Islet of Langerhans (tissue), 1 donor: ENCODE results near the gene SERPINA4.
"Not testable (repeated sequence)": the region's sequence is repeated elsewhere in the genome, so short reads cannot be mapped to it uniquely, and the experiment has no call there.

ENCODE experiments used
- FAIRE-seq: peaks from one replicate; lab custom pipeline; 2011; peaks lifted over from hg19 to GRCh38; lab: Jason Lieb, UNC

Gene SERPINA4

GRCh38 chr14:94592457-94592856 lies 31.2 kb downstream of the SERPINA4 start:
- no peak for FAIRE-seq

- no peak for FAIRE-seq
These were observed 32.1 kb downstream of the SERPINA4 start for GRCh38 chr14:94593376-94593748.

GRCh38 chr14:94593749-94594431 lies 32.6 kb downstream of the SERPINA4 start:
- FAIRE-seq, result no peak

- FAIRE-seq, result no peak
These were observed 33.2 kb downstream of the SERPINA4 start for GRCh38 chr14:94594441-94594840.

- no peak for FAIRE-seq
These were observed 34.7 kb downstream of the SERPINA4 start for GRCh38 chr14:94595912-94596311.

GRCh38 chr14:94596361-94596760 lies 35.1 kb downstream of the SERPINA4 start:
- no peak for FAIRE-seq

GRCh38 chr14:94597788-94598187 lies 36.5 kb downstream of the SERPINA4 start:
- no peak for FAIRE-seq

GRCh38 chr14:94598506-94598815 lies 37.2 kb downstream of the SERPINA4 start:
- FAIRE-seq, result no peak

- no peak for FAIRE-seq
These were observed 37.8 kb downstream of the SERPINA4 start for GRCh38 chr14:94598816-94599655.

- FAIRE-seq, result no peak
These were observed 38.4 kb downstream of the SERPINA4 start for GRCh38 chr14:94599656-94600004.

- no peak for FAIRE-seq
These were observed 38.9 kb downstream of the SERPINA4 start for GRCh38 chr14:94600148-94600545.

- FAIRE-seq, result no peak
These were observed 40.7 kb downstream of the SERPINA4 start for GRCh38 chr14:94601884-94602391.

- no peak for FAIRE-seq
These were observed 41.5 kb downstream of the SERPINA4 start for GRCh38 chr14:94602722-94603121.

GRCh38 chr14:94605361-94605760 lies 44.1 kb downstream of the SERPINA4 start:
- FAIRE-seq, result no peak

- not testable (repeated sequence) for FAIRE-seq
These were observed 47.7 kb downstream of the SERPINA4 start for GRCh38 chr14:94608966-94609365.

GRCh38 chr14:94611179-94611578 lies 49.9 kb downstream of the SERPINA4 start:
- FAIRE-seq, result no peak

GRCh38 chr14:94612174-94612573 lies 50.9 kb downstream of the SERPINA4 start, which contains the start of gene SERPINA3:
SERPINA3 (plus strand) TSS chr14:94612391; CDS start chr14:94614442, 2,051 bp downstream.
- no peak for FAIRE-seq

- no peak for FAIRE-seq
These were observed 51.6 kb downstream of the SERPINA4 start for GRCh38 chr14:94612580-94613554.

GRCh38 chr14:94613720-94614644 lies 52.7 kb downstream of the SERPINA4 start:
- FAIRE-seq, result no peak

- FAIRE-seq, result no peak
These were observed 53.6 kb downstream of the SERPINA4 start for GRCh38 chr14:94614802-94615201.

- no peak for FAIRE-seq
These were observed 54.0 kb downstream of the SERPINA4 start for GRCh38 chr14:94615254-94615653.
